Measurements from ENCODE around the gene MOGAT2. TPM values are rescaled to one million over a fixed set of nuclear protein-coding genes. Genes with fewer than 3 reads are reported as not detected.

Gene MOGAT2
- total and polyA plus RNA-seq, 2 of the 13 experiments (the other 11 are each of a cell fraction or from before 2014, with no cell fraction given) = 27.2 to 27.8 TPM

DNA sequence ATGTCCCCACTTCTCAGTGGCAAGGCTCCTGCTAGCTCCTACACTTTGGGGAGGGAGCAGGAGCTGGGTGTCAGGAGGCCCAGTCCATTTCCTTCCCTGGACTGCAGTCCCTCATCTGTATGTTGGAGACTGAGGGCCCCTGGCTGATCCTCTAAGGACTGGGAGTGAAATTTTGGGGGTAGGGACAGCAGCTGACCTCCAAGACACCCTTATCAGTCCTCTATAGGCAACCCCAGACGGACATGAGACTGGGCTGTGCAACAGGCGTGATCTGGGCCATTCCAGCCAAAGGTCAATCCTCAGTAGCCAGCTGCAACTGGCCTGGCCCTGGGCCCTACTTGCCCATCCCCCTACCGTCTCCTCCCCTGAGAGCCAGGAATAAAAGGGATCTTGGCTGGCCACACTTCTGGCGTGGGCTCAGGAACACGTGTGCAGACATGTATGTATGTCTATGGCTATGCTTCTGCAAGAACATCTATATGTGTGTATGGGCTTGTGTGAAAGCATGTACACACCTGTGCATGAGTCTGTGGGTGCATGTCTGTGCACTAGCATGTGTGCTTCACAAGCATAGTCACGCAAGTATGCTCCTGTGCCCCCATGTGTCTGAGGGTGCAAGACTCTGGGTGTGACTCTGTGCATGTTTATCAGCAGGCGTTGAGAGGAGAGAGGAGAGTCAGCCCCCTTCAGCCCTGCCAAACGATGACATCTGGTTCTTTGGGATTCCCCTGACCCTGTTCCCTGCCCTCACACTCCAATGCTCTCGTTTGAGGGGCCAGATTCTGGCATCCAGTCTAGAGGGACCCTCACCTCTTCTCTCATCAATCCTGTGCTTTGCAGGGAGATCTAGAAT lies 26.3 kb downstream of the MOGAT2 start (continued):
- no peak for TF ChIP-seq ZNF703 (CRISPR knock-in tag; IDR thresholded peaks at IDR 0.05; ENCODE audit: borderline replicate concordance)
- TF ChIP-seq WIZ (CRISPR knock-in tag; IDR thresholded peaks at IDR 0.05) = no peak
- no peak for TF ChIP-seq ZBTB7A (CRISPR knock-in tag; IDR thresholded peaks at IDR 0.05)
- TF ChIP-seq SRF (IDR thresholded peaks at IDR 0.05; ENCODE audit: low read depth, low read length) = no peak
- no peak for TF ChIP-seq SRSF9 (IDR thresholded peaks at IDR 0.05; ENCODE audit: borderline replicate concordance, insufficient read depth, low read depth, low read length, poor library complexity, severe bottlenecking)
- TF ChIP-seq, protein P1, sequence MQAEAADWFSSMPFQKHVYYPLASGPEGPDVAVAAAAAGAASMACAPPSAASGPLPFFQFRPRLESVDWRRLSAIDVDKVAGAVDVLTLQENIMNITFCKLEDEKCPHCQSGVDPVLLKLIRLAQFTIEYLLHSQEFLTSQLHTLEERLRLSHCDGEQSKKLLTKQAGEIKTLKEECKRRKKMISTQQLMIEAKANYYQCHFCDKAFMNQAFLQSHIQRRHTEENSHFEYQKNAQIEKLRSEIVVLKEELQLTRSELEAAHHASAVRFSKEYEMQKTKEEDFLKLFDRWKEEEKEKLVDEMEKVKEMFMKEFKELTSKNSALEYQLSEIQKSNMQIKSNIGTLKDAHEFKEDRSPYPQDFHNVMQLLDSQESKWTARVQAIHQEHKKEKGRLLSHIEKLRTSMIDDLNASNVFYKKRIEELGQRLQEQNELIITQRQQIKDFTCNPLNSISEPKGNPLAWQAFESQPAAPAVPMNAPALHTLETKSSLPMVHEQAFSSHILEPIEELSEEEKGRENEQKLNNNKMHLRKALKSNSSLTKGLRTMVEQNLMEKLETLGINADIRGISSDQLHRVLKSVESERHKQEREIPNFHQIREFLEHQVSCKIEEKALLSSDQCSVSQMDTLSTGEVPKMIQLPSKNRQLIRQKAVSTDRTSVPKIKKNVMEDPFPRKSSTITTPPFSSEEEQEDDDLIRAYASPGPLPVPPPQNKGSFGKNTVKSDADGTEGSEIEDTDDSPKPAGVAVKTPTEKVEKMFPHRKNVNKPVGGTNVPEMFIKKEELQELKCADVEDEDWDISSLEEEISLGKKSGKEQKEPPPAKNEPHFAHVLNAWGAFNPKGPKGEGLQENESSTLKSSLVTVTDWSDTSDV (CRISPR knock-in tag; IDR thresholded peaks at IDR 0.05) = no peak
- no peak for TF ChIP-seq BCL3 (CRISPR knock-in tag; IDR thresholded peaks at IDR 0.05)
- TF ChIP-seq PHF8 (CRISPR knock-in tag; IDR thresholded peaks at IDR 0.05) = no peak
- TF ChIP-seq HNRNPL (IDR thresholded peaks at IDR 0.05; ENCODE audit: low read depth, low read length) = no peak
- TF ChIP-seq, protein P2, sequence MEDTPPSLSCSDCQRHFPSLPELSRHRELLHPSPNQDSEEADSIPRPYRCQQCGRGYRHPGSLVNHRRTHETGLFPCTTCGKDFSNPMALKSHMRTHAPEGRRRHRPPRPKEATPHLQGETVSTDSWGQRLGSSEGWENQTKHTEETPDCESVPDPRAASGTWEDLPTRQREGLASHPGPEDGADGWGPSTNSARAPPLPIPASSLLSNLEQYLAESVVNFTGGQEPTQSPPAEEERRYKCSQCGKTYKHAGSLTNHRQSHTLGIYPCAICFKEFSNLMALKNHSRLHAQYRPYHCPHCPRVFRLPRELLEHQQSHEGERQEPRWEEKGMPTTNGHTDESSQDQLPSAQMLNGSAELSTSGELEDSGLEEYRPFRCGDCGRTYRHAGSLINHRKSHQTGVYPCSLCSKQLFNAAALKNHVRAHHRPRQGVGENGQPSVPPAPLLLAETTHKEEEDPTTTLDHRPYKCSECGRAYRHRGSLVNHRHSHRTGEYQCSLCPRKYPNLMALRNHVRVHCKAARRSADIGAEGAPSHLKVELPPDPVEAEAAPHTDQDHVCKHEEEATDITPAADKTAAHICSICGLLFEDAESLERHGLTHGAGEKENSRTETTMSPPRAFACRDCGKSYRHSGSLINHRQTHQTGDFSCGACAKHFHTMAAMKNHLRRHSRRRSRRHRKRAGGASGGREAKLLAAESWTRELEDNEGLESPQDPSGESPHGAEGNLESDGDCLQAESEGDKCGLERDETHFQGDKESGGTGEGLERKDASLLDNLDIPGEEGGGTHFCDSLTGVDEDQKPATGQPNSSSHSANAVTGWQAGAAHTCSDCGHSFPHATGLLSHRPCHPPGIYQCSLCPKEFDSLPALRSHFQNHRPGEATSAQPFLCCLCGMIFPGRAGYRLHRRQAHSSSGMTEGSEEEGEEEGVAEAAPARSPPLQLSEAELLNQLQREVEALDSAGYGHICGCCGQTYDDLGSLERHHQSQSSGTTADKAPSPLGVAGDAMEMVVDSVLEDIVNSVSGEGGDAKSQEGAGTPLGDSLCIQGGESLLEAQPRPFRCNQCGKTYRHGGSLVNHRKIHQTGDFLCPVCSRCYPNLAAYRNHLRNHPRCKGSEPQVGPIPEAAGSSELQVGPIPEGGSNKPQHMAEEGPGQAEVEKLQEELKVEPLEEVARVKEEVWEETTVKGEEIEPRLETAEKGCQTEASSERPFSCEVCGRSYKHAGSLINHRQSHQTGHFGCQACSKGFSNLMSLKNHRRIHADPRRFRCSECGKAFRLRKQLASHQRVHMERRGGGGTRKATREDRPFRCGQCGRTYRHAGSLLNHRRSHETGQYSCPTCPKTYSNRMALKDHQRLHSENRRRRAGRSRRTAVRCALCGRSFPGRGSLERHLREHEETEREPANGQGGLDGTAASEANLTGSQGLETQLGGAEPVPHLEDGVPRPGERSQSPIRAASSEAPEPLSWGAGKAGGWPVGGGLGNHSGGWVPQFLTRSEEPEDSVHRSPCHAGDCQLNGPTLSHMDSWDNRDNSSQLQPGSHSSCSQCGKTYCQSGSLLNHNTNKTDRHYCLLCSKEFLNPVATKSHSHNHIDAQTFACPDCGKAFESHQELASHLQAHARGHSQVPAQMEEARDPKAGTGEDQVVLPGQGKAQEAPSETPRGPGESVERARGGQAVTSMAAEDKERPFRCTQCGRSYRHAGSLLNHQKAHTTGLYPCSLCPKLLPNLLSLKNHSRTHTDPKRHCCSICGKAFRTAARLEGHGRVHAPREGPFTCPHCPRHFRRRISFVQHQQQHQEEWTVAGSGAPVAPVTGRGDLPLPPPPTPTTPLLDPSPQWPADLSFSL (CRISPR knock-in tag; IDR thresholded peaks at IDR 0.05) = no peak
- TF ChIP-seq GABPB1 (CRISPR knock-in tag; IDR thresholded peaks at IDR 0.05) = no peak
- TF ChIP-seq, protein P3, sequence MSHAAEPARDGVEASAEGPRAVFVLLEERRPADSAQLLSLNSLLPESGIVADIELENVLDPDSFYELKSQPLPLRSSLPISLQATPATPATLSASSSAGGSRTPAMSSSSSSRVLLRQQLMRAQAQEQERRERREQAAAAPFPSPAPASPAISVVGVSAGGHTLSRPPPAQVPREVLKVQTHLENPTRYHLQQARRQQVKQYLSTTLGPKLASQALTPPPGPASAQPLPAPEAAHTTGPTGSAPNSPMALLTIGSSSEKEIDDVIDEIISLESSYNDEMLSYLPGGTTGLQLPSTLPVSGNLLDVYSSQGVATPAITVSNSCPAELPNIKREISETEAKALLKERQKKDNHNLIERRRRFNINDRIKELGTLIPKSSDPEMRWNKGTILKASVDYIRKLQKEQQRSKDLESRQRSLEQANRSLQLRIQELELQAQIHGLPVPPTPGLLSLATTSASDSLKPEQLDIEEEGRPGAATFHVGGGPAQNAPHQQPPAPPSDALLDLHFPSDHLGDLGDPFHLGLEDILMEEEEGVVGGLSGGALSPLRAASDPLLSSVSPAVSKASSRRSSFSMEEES (CRISPR knock-in tag; IDR thresholded peaks at IDR 0.05) = no peak
- TF ChIP-seq GABPA (IDR thresholded peaks at IDR 0.05; ENCODE audit: low read depth, low read length) = no peak
- TF ChIP-seq GABPA (CRISPR knock-in tag; IDR thresholded peaks at IDR 0.05; ENCODE audit: low read depth) = no peak
